ENCODE measurements around the gene TENM4.
"Not testable (repeated sequence)": the region's sequence is repeated elsewhere in the genome, so short reads cannot be mapped to it uniquely, and the experiment has no call there.

TENM4 gene

GRCh38 chr11:79019975-79020374 is 420.9 kb downstream of the TENM4 start:
- no peak for DNase-seq (ENCODE audit: low read depth)

GRCh38 chr11:79019277-79019676 is 421.6 kb downstream of the TENM4 start:
- DNase-seq (ENCODE audit: low read depth) = no peak

GRCh38 chr11:79018371-79018849 is 422.4 kb downstream of the TENM4 start:
- no peak for DNase-seq (ENCODE audit: low read depth)

- no peak for DNase-seq (ENCODE audit: low read depth)
Measured at GRCh38 chr11:79017811-79018210, 423.0 kb downstream of the TENM4 start.

GRCh38 chr11:79013509-79013908 is 427.3 kb downstream of the TENM4 start:
- no peak for DNase-seq (ENCODE audit: low read depth)

GRCh38 chr11:79011357-79011756 is 429.5 kb downstream of the TENM4 start:
- no peak for DNase-seq (ENCODE audit: low read depth)

GRCh38 chr11:79007771-79008402 is 432.9 kb downstream of the TENM4 start:
- no peak for DNase-seq (ENCODE audit: low read depth)

GRCh38 chr11:79006854-79007253 is 434.0 kb downstream of the TENM4 start:
- DNase-seq (ENCODE audit: low read depth) = no peak

GRCh38 chr11:78996007-78996406 is 444.8 kb downstream of the TENM4 start:
- no peak for DNase-seq (ENCODE audit: low read depth)

GRCh38 chr11:78995171-78995570 is 445.7 kb downstream of the TENM4 start:
- no peak for DNase-seq (ENCODE audit: low read depth)

GRCh38 chr11:78993802-78994430 is 446.9 kb downstream of the TENM4 start:
- no peak for DNase-seq (ENCODE audit: low read depth)

- no peak for DNase-seq (ENCODE audit: low read depth)
Measured at GRCh38 chr11:78991681-78992080, 449.1 kb downstream of the TENM4 start.

GRCh38 chr11:78990261-78990660 is 450.6 kb downstream of the TENM4 start:
- DNase-seq (ENCODE audit: low read depth) = no peak

- no peak for DNase-seq (ENCODE audit: low read depth)
Measured at GRCh38 chr11:78987748-78988147, 453.1 kb downstream of the TENM4 start.

- DNase-seq (ENCODE audit: low read depth) = no peak
Measured at GRCh38 chr11:78986305-78986704, 454.5 kb downstream of the TENM4 start.

GRCh38 chr11:78985663-78986062 is 455.2 kb downstream of the TENM4 start:
- DNase-seq (ENCODE audit: low read depth) = no peak

- DNase-seq (ENCODE audit: low read depth) = no peak
Measured at GRCh38 chr11:78982473-78982872, 458.4 kb downstream of the TENM4 start.

- no peak for DNase-seq (ENCODE audit: low read depth)
Measured at GRCh38 chr11:78981153-78981552, 459.7 kb downstream of the TENM4 start.

- no peak for DNase-seq (ENCODE audit: low read depth)
Measured at GRCh38 chr11:78978831-78979230, 462.0 kb downstream of the TENM4 start.

GRCh38 chr11:78977848-78978247 is 463.0 kb downstream of the TENM4 start:
- not testable (repeated sequence) for DNase-seq (ENCODE audit: low read depth)

GRCh38 chr11:78977009-78977408 is 463.8 kb downstream of the TENM4 start:
- no peak for DNase-seq (ENCODE audit: low read depth)

- DNase-seq (ENCODE audit: low read depth) = no peak
Measured at GRCh38 chr11:78975081-78975480, 465.7 kb downstream of the TENM4 start.

GRCh38 chr11:78973876-78974275 is 467.0 kb downstream of the TENM4 start:
- DNase-seq (ENCODE audit: low read depth) = no peak

GRCh38 chr11:78972590-78972989 is 468.2 kb downstream of the TENM4 start:
- DNase-seq (ENCODE audit: low read depth) = no peak
